A673 (cell line): ENCODE measurements around the gene PPP1R14D. TPM values are rescaled to one million over a fixed set of nuclear protein-coding genes. Genes with fewer than 3 reads are reported as not detected.

Experiments used
- BruUV-seq: library from RNA; stranded (reverse); fragments of 400-500 nt; replicated peaks from 2 replicates; lab custom pipeline; 2021; lab: Mats Ljungman, UMichigan
- CTCF ChIA-PET: fragments of 300-600 bp; sonication (Branson Sonifier 250); formaldehyde crosslinking; loops from one replicate; lab custom pipeline; 2022; ENCODE audit warnings: antibody characterized with exemption; lab: Charles Lee
- POLR2A ChIA-PET: fragments of 300-600 bp; sonication (Branson Sonifier 250); formaldehyde crosslinking; loops from one replicate; lab custom pipeline; 2022; ENCODE audit warnings: antibody characterized with exemption; ENCODE audit not compliant: low non-redundant PET; lab: Charles Lee
- DNase-seq: peaks from one replicate; pipeline ENCODE4 v3.0.0-alpha.2; 2015; ENCODE audit warnings: low spot score
- H3K27ac ChIP-seq: fragments of 200-600 bp; sonication (generic); 2 replicates; pipeline ENCODE4 v1.5.1; 2016; ENCODE audit warnings: mixed run types, low read depth, mild to moderate bottlenecking, mixed read lengths, antibody characterized with exemption, low read length; ENCODE audit not compliant: poor library complexity, severe bottlenecking
- H3K27me3 ChIP-seq: fragments of 200-600 bp; sonication (generic); replicated peaks from 2 replicates; pipeline ENCODE4 v1.6.1; 2017; ENCODE audit warnings: mixed run types, low read depth, mild to moderate bottlenecking, mixed read lengths, antibody characterized with exemption, low read length; ENCODE audit not compliant: insufficient read depth, poor library complexity
- H3K36me3 ChIP-seq: fragments of 200-600 bp; sonication (generic); 2 replicates; pipeline ENCODE4 v1.6.1; 2016; ENCODE audit warnings: mixed run types, mild to moderate bottlenecking, mixed read lengths, antibody characterized with exemption, low read length; ENCODE audit not compliant: insufficient read depth, poor library complexity, severe bottlenecking
- H3K4me1 ChIP-seq: fragments of 200-600 bp; sonication (generic); 2 replicates; pipeline ENCODE4 v1.6.1; 2017; ENCODE audit warnings: mixed run types, mild to moderate bottlenecking, mixed read lengths, antibody characterized with exemption, low read length; ENCODE audit not compliant: insufficient read depth, poor library complexity, severe bottlenecking
- H3K4me3 ChIP-seq: fragments of 200-600 bp; sonication (generic); 2 replicates; pipeline ENCODE4 v1.5.1; 2016; ENCODE audit warnings: low read depth, mixed run types, mild to moderate bottlenecking, mixed read lengths, low read length; ENCODE audit not compliant: poor library complexity, severe bottlenecking
- H3K9me3 ChIP-seq: fragments of 200-600 bp; sonication (generic); 2 replicates; pipeline ENCODE4 v1.6.1; 2016; ENCODE audit warnings: mixed run types, low read depth, mild to moderate bottlenecking, mixed read lengths, antibody characterized with exemption, low read length; ENCODE audit not compliant: poor library complexity, severe bottlenecking
- CTCF ChIP-seq: fragments of 300-800, 200-600 bp; sonication (generic); conservative IDR thresholded peaks from 2 replicates; pipeline ENCODE4 v1.5.1; 2017; ENCODE audit warnings: low read depth, mild to moderate bottlenecking, antibody characterized with exemption, low read length, moderate library complexity, mixed read lengths
- EZH2 ChIP-seq: fragments of 200-600 bp; sonication (generic); IDR thresholded peaks from 2 replicates; pipeline ENCODE4 v1.6.1; 2017; ENCODE audit warnings: borderline replicate concordance, low read depth, mild to moderate bottlenecking, mixed read lengths, antibody characterized with exemption, low read length; ENCODE audit not compliant: poor library complexity, severe bottlenecking
- intact Hi-C: fragments of 100-400 bp; cut with micrococcal nuclease; formaldehyde crosslinking; loops from one replicate; pipeline ENCODE4 v1.10.0; 2022; ENCODE audit not compliant: unreplicated experiment
- total RNA-seq: library from RNA; stranded (reverse); gene quantifications from 2 replicates; pipeline ENCODE4 v1.2.3, GENCODE V29; 2021

Gene PPP1R14D
- total RNA-seq, 1 experiment from 2014 or later, result not detected

DNA sequence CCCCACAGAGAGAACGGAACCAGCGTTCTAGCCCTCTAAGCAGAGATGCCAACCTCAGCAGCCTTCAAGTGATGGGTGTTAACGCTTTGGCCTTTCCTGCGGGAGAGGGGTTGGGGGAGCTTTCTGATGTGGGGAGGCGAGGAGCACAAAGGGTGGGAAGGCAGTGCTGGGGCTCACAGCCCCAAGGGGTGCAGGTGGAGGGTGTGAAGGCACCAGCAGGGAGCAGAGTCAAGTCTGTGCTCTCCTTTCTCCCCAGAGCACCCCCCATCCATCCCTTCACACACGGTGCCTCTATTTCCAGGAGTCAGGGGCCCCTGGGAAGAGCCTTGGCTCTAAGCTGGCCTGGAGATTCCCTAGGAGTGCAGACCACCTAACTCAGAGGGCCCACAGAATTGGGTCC, 54.6 kb downstream of the PPP1R14D start:
- Histone ChIP-seq H3K27me3 (no peaks in the 10 kb centered on the region), H3K4me3 (no peak overlapping the region), H3K27ac (no peak overlapping the region), H3K36me3 (peaks cover 26% of the 10 kb centered on the region), H3K4me1 (peaks cover 11% of the 10 kb centered on the region), H3K9me3 (no peaks in the 10 kb centered on the region)
- CTCF ChIA-PET, result no interaction called here
- TF ChIP-seq CTCF (no peak), EZH2 (no peak)
- no peak for DNase-seq
- intact Hi-C loops, result no loop called here
- BruUV-seq, result no TSS peak
- POLR2A ChIA-PET, result no interaction called here

DNA sequence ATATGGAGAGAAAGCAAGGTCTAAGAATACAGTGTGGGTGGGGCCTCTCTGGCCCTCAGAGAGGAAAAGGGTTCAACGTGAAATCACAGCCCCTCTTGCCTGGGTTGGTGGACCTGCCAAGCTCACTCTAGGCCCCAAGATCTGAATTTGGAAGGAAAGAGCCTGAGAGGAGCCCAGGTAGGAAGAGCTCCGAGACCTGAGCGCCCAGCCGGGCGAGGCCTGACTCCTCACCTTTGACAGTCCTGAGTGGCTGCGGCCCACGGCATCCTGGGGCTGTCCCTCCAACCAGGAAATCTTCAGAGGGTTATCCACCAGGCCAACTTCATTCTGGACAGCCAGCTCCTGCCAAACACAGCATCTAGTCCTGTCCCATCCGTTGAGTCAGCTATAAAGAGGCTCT, 55.0 kb downstream of the PPP1R14D start:
- Histone ChIP-seq H3K27me3 (no peaks in the 10 kb centered on the region), H3K4me1 (peaks cover 15% of the 10 kb centered on the region), H3K36me3 (peaks cover 22% of the 10 kb centered on the region), H3K4me3 (no peak overlapping the region), H3K27ac (no peak overlapping the region), H3K9me3 (no peaks in the 10 kb centered on the region)
- TF ChIP-seq EZH2 (no peak), CTCF (no peak)
- no TSS peak for BruUV-seq
- CTCF ChIA-PET, result no interaction called here
- intact Hi-C loops, result no loop called here
- POLR2A ChIA-PET, result no interaction called here
- DNase-seq, result no peak

- BruUV-seq, result no TSS peak
- Histone ChIP-seq H3K36me3 (peaks cover 19% of the 10 kb centered on the region), H3K4me3 (no peak overlapping the region), H3K4me1 (peaks cover 18% of the 10 kb centered on the region), H3K27me3 (no peaks in the 10 kb centered on the region), H3K27ac (no peak overlapping the region), H3K9me3 (no peaks in the 10 kb centered on the region)
- no peak for TF ChIP-seq EZH2
- no peak for TF ChIP-seq CTCF
- DNase-seq, result no peak
- intact Hi-C loops, result no loop called here
- CTCF ChIA-PET, result no interaction called here
- POLR2A ChIA-PET, result interaction anchor here (0.6 kb wide), 1 partner anchor 190 kb away, joined by 8 read pairs; no protein-coding TSS in a partner anchor
These were observed 56.5 kb downstream of the PPP1R14D start for GRCh38 chr15:40772014-40772413.
